NCI-H2196 treated with DMSO at 0.1 percent for 48 hours (cell line): ENCODE measurements around the gene THAP11.

Experiments
- DNase-seq: peaks from one replicate; lab custom pipeline; 2025; ENCODE audit not compliant: unreplicated experiment; lab: John Stamatoyannopoulos, UW

The THAP11 gene

DNA sequence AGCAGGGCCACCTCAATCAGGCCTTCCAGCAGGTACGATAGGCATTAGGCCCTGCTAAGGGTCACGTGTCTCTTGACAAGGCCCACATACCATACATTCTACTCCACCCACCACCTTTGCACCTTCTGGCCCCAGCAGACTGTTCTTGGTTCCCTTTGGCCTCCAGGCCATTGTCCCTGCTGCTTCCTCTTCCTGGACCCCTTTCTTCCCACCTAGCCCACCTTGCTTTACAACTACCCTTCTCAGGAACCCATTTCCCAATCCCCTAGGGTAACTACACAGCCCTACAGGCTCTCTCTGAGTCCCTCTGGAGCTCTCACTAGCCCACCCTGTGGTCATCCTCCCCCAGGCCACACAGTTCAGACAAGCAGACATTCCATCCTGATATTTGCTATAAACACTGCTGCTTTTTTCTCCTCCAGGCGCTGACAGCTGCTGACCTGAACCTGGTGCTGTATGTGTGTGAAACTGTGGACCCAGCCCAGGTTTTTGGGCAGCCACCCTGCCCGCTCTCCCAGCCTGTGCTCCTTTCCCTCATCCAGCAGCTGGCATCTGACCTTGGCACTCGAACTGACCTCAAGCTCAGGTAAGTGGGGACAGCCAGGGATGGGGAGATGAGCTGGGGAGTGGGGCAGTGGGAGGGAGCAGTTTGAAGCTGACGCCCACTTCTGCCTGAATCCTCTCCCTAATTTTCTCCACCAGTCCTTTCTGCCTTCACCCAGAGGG is 41.2 kb downstream of the THAP11 start:
- DNase-seq, result no peak

DNA sequence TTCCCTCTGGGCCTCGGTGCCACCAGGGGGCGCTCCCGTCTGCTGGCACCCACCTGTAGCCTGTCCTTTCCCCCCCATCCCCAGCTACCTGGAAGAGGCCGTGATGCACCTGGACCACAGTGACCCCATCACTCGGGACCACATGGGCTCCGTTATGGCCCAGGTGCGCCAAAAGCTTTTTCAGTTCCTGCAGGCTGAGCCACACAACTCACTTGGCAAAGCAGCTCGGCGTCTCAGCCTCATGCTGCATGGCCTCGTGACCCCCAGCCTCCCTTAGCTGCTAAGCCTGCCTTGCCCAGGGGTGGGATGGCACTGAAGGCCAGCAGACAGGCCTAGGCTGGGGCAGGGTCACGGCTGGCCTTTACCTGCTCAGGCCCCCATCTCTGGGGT is 41.7 kb downstream of the THAP11 start:
- DNase-seq, result no peak

DNA sequence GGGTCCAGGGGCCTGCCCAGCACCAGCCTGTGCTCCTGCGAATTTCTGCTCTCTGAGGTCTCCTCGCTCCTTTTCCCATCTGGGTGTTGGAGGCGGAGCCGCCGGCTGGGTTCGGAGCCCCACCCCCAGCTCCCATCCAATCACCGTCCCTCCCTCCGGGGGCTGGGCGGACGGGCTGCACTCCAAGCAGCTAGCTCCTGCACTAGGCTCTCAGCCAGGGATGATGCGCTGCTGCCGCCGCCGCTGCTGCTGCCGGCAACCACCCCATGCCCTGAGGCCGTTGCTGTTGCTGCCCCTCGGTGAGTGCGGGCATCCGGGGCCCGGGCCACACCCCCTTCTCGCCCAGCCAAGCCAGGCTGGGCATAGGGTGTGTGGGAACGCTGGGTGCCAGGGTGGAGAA is 42.6 kb downstream of the THAP11 start, which contains the start of gene NRN1L:
Gene NRN1L, plus strand, starts transcription at position 202 of the 400 bp plus-strand sequence. Its CDS starts 19 bp downstream, at position 221.
- DNase-seq, result peak; percentile 72

DNA sequence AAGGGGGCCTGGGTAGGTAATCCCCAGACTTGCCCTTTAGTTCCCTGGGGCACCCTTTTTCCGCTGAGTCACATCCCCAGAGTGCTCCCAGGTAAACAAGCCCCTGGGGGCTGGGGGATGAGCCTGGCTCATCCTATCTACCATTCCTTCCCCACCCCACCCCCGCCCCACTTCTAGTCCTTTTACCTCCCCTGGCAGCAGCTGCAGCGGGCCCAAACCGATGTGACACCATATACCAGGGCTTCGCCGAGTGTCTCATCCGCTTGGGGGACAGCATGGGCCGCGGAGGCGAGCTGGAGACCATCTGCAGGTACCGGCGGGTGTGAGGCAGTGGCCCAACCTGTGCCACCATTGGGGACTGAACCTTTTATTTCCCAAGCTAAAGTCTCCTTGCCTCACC is 43.4 kb downstream of the THAP11 start:
- DNase-seq, result no peak

DNA sequence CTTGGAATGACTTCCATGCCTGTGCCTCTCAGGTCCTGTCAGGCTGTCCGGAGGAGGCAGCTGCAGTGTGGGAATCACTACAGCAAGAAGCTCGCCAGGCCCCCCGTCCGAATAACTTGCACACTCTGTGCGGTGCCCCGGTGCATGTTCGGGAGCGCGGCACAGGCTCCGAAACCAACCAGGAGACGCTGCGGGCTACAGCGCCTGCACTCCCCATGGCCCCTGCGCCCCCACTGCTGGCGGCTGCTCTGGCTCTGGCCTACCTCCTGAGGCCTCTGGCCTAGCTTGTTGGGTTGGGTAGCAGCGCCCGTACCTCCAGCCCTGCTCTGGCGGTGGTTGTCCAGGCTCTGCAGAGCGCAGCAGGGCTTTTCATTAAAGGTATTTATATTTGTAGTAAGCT is 43.9 kb downstream of the THAP11 start:
- no peak for DNase-seq

DNA sequence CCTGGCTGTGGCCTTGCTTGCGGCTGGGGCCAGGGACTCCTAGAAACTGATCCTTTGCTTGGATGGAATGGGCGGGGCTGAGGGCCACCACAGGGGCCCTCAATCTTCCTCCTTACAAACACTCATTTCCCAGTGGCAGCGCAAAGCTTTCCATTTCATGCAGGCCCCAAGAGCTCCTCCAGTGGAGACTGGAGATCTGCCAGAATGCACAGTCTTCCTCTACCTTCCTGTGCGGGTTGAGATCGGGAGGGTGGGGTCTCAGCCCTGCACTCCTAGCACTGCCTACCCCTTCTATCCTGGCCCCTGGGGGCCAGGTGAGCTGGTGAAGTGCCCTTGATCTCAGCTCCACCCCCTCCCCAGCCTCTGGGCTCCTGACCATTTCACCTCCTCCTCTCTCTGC is 44.3 kb downstream of the THAP11 start:
- DNase-seq, result no peak

DNA sequence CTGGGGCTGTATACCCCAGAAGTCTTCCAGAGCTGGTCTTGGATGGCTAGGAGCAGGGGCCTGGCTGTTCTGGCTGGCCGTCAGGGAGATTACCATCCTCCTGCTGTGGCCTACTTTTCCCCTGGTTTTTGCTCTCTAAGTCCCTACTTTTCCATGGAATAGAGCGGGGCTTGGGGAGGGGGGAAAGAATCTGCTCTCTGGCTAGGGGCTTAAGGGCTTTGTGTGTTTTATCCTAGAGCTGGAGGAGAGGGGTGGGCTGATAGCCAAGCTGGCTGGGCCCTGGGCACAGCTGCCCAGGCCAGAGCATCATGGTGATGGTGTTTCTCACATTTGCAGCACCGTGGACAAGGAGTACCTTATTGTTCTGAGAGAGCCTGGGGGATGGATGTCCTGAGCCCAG is 46.2 kb downstream of the THAP11 start:
- DNase-seq, result no peak

DNA sequence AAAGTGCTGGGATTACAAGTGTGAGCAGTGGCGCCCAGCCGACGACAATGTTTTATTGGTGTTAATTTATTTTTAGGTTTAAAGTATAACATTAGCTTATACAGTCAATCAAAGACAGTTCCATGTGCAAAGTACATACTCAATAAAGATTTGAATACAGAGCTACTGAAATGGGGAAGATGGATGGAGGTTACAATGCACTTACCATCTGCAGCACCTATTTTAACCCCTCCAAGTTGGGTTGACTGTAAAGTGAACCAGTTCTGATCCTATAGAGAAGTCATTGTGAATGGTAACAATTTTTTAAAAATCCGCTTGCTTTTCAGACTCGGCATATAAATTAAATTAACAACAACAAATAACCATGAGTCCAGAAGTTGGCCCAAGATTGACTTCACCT is 50.3 kb downstream of the THAP11 start:
- no peak for DNase-seq

DNA sequence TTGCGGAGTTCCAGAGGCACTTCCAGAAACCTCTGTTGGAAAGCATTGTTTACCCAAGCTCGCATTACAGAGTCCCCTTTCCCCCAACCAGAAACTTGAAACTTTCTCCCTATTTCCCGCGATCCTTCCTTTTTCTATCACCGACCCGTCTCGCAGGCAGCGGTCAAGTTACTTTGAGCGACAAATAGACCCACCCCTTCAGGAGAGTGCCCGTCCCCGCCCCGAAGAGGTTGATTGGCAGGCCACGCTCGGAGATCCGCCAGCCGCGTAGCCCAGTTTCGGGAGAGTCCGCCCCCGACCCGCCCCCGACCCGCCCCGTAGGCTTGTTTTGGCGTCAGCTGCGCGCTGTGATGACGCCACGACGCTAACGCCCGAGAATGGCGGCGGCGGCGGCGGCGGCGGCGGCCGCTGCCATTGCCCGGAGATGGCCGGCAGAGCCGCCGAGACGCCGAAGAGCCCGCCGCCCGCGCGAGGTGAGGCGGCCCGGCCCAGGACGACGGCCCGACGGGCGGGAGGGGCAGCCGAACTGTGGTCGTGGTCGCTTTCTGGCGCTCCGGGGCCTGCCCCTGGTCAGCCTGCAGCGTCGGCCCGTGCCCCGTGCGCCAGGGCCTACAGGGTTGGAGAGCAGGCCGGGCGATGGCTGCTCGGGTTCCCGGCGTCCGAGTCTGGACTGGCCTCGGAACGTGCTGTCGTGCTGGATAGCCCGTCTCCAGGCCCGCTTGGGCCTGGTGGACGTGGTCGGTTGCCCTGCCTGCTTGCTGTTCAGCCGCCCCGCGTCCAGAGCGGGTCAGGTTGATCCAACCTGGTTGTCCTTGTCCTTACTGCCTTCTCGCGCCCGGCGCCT is 51.0 kb downstream of the THAP11 start, which contains the start of gene PSKH1:
Gene PSKH1, plus strand, starts transcription at position 356 of the 844 bp plus-strand sequence. CDS start 15,496 bp downstream, outside the sequence.
- DNase-seq, result peak; percentile 66
